ENCODE results near the gene CEACAM8. TPM values are rescaled to one million over a fixed set of nuclear protein-coding genes. Genes with fewer than 3 reads are reported as not detected.
"Not testable (repeated sequence)": the region's sequence is repeated elsewhere in the genome, so short reads cannot be mapped to it uniquely, and the experiment has no call there.

The CEACAM8 gene
- total RNA-seq, 4 donors from 2014 or later: 0.17 TPM; not detected in 3

- WGBS: 22% methylated on average over 7 of the region's 7 CpGs
- Histone ChIP-seq H3K36me3 (no peaks in the 10 kb centered on the region), H3K9me3 (no peaks in the 10 kb centered on the region), H3K27ac (replicated peaks in 1 of 4) (no peak overlapping the region), H3K4me3 (no peak overlapping the region), H3K4me1 (peaks cover 6 to 14% (median 9%) of the 10 kb centered on the region in 4 donors), H3K27me3 (peaks cover 0 to 17% (median 0%) of the 10 kb centered on the region in 4 donors)
- TF ChIP-seq CTCF (IDR thresholded peaks at IDR 0.05) (peak; percentile 45 to 65 (median 57)), POLR2AphosphoS5 (IDR thresholded peaks at IDR 0.05) (no peak)
- DNase-seq (ENCODE audit: extremely low spot score): no peak
- intact Hi-C loops (cut with DNase I): no loop called here
Observed at GRCh38 chr19:42563352-42564210, 31.1 kb downstream of the CEACAM8 start.

GRCh38 chr19:42561512-42561911 lies 33.2 kb downstream of the CEACAM8 start:
- DNase-seq (ENCODE audit: extremely low spot score): no peak
- no peaks in the 10 kb centered on the region for H3K36me3 ChIP-seq
- no peak overlapping the region for H3K4me3 ChIP-seq
- 50% methylated on average over 1 of the region's 2 CpGs for WGBS
- TF ChIP-seq POLR2AphosphoS5 (IDR thresholded peaks at IDR 0.05): no peak
- no peak overlapping the region for H3K27ac ChIP-seq (replicated peaks in 1 of 4)
- peaks cover 0 to 17% (median 0%) of the 10 kb centered on the region in 4 donors for H3K27me3 ChIP-seq
- intact Hi-C loops (cut with DNase I): no loop called here
- no peaks in the 10 kb centered on the region for H3K9me3 ChIP-seq
- H3K4me1 ChIP-seq: peaks cover 5 to 9% (median 6%) of the 10 kb centered on the region in 4 donors

- no peak overlapping the region for H3K4me3 ChIP-seq
- no peaks in the 10 kb centered on the region for H3K36me3 ChIP-seq
- TF ChIP-seq CTCF (IDR thresholded peaks at IDR 0.05) (no peak), POLR2A (IDR thresholded peaks at IDR 0.05; ENCODE audit: low read depth) (no peak), EP300 (IDR thresholded peaks at IDR 0.05) (no peak), POLR2AphosphoS5 (IDR thresholded peaks at IDR 0.05) (no peak)
- 74% methylated on average over 4 of the region's 4 CpGs for WGBS
- no peak for DNase-seq (ENCODE audit: extremely low spot score)
- H3K27me3 ChIP-seq: peaks cover 0 to 17% (median 0%) of the 10 kb centered on the region in 4 donors
- peaks cover 3 to 9% (median 6%) of the 10 kb centered on the region in 4 donors for H3K4me1 ChIP-seq
- H3K9me3 ChIP-seq: no peaks in the 10 kb centered on the region
- intact Hi-C loops (cut with DNase I): no loop called here
- H3K27ac ChIP-seq (replicated peaks in 1 of 4): no peak overlapping the region
Observed at GRCh38 chr19:42560731-42561130, 34.0 kb downstream of the CEACAM8 start.

GRCh38 chr19:42558450-42559150 lies 36.1 kb downstream of the CEACAM8 start:
- no peaks in the 10 kb centered on the region for H3K9me3 ChIP-seq
- WGBS: 56% methylated on average over 7 of the region's 7 CpGs

GRCh38 chr19:42557386-42557871 lies 37.3 kb downstream of the CEACAM8 start:
- DNase-seq (ENCODE audit: extremely low spot score); H3K36me3 ChIP-seq; H3K9me3 ChIP-seq; intact Hi-C loops (cut with DNase I); H3K4me1 ChIP-seq; H3K4me3 ChIP-seq; H3K27ac ChIP-seq (replicated peaks in 1 of 4): not testable (repeated sequence)
- WGBS: 83% methylated on average over 10 of the region's 10 CpGs
- H3K27me3 ChIP-seq: peaks cover 0 to 32% (median 0%) of the 10 kb centered on the region in 4 donors

More at GRCh38 chr19:42558450-42559150, 36.1 kb downstream of the CEACAM8 start:
- H3K36me3 ChIP-seq: no peaks in the 10 kb centered on the region
- H3K27me3 ChIP-seq: peaks cover 0 to 32% (median 0%) of the 10 kb centered on the region in 4 donors
- H3K27ac ChIP-seq (replicated peaks in 1 of 4): no peak overlapping the region
- peaks cover 0 to 2% (median 2%) of the 10 kb centered on the region in 4 donors for H3K4me1 ChIP-seq
- intact Hi-C loops (cut with DNase I): no loop called here
- DNase-seq (ENCODE audit: extremely low spot score): no peak
- TF ChIP-seq POLR2A (IDR thresholded peaks at IDR 0.05; ENCODE audit: low read depth): no peak
- no peak for TF ChIP-seq CTCF (IDR thresholded peaks at IDR 0.05)
- TF ChIP-seq EP300 (IDR thresholded peaks at IDR 0.05): no peak
- no peak for TF ChIP-seq POLR2AphosphoS5 (IDR thresholded peaks at IDR 0.05)
- no peak overlapping the region for H3K4me3 ChIP-seq
